ENCODE data around the gene DEFB113.

GRCh38 chr6:49964064-49964463, 5.4 kb downstream of the DEFB113 start, which contains the start of gene DEFB114:
- TF ChIP-seq TAF1 (IDR thresholded peaks at IDR 0.05; ENCODE audit: low read depth) = no peak
- no peak for TF ChIP-seq CTCF (IDR thresholded peaks at IDR 0.05; ENCODE audit: poor library complexity, severe bottlenecking)
- no peak for TF ChIP-seq EZH2 (IDR thresholded peaks at IDR 0.05; ENCODE audit: borderline replicate concordance, insufficient read depth, low read length, poor library complexity, severe bottlenecking)
- no peak for TF ChIP-seq POLR2AphosphoS5 (IDR thresholded peaks at IDR 0.05)
- TF ChIP-seq, protein P1, sequence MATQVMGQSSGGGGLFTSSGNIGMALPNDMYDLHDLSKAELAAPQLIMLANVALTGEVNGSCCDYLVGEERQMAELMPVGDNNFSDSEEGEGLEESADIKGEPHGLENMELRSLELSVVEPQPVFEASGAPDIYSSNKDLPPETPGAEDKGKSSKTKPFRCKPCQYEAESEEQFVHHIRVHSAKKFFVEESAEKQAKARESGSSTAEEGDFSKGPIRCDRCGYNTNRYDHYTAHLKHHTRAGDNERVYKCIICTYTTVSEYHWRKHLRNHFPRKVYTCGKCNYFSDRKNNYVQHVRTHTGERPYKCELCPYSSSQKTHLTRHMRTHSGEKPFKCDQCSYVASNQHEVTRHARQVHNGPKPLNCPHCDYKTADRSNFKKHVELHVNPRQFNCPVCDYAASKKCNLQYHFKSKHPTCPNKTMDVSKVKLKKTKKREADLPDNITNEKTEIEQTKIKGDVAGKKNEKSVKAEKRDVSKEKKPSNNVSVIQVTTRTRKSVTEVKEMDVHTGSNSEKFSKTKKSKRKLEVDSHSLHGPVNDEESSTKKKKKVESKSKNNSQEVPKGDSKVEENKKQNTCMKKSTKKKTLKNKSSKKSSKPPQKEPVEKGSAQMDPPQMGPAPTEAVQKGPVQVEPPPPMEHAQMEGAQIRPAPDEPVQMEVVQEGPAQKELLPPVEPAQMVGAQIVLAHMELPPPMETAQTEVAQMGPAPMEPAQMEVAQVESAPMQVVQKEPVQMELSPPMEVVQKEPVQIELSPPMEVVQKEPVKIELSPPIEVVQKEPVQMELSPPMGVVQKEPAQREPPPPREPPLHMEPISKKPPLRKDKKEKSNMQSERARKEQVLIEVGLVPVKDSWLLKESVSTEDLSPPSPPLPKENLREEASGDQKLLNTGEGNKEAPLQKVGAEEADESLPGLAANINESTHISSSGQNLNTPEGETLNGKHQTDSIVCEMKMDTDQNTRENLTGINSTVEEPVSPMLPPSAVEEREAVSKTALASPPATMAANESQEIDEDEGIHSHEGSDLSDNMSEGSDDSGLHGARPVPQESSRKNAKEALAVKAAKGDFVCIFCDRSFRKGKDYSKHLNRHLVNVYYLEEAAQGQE (IDR thresholded peaks at IDR 0.05; ENCODE audit: borderline replicate concordance) = no peak
